ENCODE results near the gene ADGRG3. TPM values are rescaled to one million over a fixed set of nuclear protein-coding genes. Genes with fewer than 3 reads are reported as not detected.

ADGRG3 gene
- total RNA-seq, 1 donor from 2014 or later = not detected

- no peak for TF ChIP-seq CTCF (IDR thresholded peaks at IDR 0.05)
- DNase-seq (ENCODE audit: low spot score) = peak; percentile 77
- H3K36me3 Mint-ChIP-seq (ENCODE audit: low read depth) = no peaks in the 10 kb centered on the region
- H3K9me3 Mint-ChIP-seq (ENCODE audit: low read depth) = no peaks in the 10 kb centered on the region
- no peak overlapping the region for H3K4me3 Mint-ChIP-seq (ENCODE audit: unreplicated experiment)
- peak overlapping the region; percentile 97 for H3K27ac Mint-ChIP-seq (ENCODE audit: unreplicated experiment)
- H3K4me1 Mint-ChIP-seq (ENCODE audit: low read depth) = peaks cover 88% of the 10 kb centered on the region
- H3K27me3 Mint-ChIP-seq (ENCODE audit: low read depth) = no peaks in the 10 kb centered on the region
Measured at GRCh38 chr16:57626420-57627170, 41.5 kb upstream of the ADGRG3 start.

- peaks cover 81% of the 10 kb centered on the region for H3K4me1 Mint-ChIP-seq (ENCODE audit: low read depth)
- peak; percentile 70 for TF ChIP-seq CTCF (IDR thresholded peaks at IDR 0.05)
- H3K27ac Mint-ChIP-seq (ENCODE audit: unreplicated experiment) = peak overlapping the region; percentile 97
- no peaks in the 10 kb centered on the region for H3K9me3 Mint-ChIP-seq (ENCODE audit: low read depth)
- H3K27me3 Mint-ChIP-seq (ENCODE audit: low read depth) = no peaks in the 10 kb centered on the region
- H3K36me3 Mint-ChIP-seq (ENCODE audit: low read depth) = no peaks in the 10 kb centered on the region
- H3K4me3 Mint-ChIP-seq (ENCODE audit: unreplicated experiment) = peak overlapping the region; percentile 47
- no peak for DNase-seq (ENCODE audit: low spot score)
Measured at GRCh38 chr16:57627184-57627871, 40.8 kb upstream of the ADGRG3 start.

GRCh38 chr16:57628008-57628781 lies 39.9 kb upstream of the ADGRG3 start, which contains the start of gene ADGRG1:
Gene ADGRG1 (plus strand): TSS chr16:57628630. CDS start chr16:57650288, 21,658 bp downstream.
- peak; percentile 54 for TF ChIP-seq CTCF (IDR thresholded peaks at IDR 0.05)
- Mint-ChIP-seq H3K27me3 (ENCODE audit: low read depth) (no peaks in the 10 kb centered on the region), H3K4me1 (ENCODE audit: low read depth) (peaks cover 72% of the 10 kb centered on the region), H3K4me3 (ENCODE audit: unreplicated experiment) (peak within 1 kb of the TSS; percentile 83), H3K9me3 (ENCODE audit: low read depth) (no peaks in the 10 kb centered on the region), H3K36me3 (ENCODE audit: low read depth) (no peaks in the 10 kb centered on the region), H3K27ac (ENCODE audit: unreplicated experiment) (peak within 1 kb of the TSS; percentile 97)
- no peak for DNase-seq (ENCODE audit: low spot score)

DNA sequence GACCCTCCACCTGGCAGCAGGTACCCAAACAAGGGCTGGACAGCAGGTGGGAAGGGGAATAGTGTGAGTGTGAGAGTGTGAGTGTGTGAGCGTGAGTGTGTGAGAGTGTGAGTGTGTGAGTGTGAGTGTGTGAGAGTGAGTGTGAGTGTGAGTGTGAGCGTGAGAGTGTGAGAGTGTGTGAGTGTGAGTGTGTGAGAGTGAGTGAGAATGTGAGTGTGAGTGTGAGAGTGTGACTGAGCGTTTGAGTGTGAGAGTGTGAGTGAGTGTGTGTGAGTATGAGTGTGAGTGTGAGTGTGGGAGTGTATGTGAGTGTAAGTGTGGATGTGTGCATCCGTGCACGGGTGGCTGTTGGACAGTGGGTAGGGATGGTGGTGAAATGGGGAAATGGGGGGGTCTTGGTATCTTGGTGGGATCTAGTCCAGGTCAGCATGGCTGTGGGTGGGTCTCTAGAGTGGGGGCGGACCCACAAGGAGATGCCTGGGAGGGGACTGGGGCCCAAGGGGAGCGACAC lies 39.3 kb upstream of the ADGRG3 start:
- H3K36me3 Mint-ChIP-seq (ENCODE audit: low read depth) = no peaks in the 10 kb centered on the region
- peak overlapping the region; percentile 83 for H3K4me3 Mint-ChIP-seq (ENCODE audit: unreplicated experiment)
- H3K27me3 Mint-ChIP-seq (ENCODE audit: low read depth) = no peaks in the 10 kb centered on the region
- no peak for DNase-seq (ENCODE audit: low spot score)
- peaks cover 66% of the 10 kb centered on the region for H3K4me1 Mint-ChIP-seq (ENCODE audit: low read depth)
- H3K9me3 Mint-ChIP-seq (ENCODE audit: low read depth) = no peaks in the 10 kb centered on the region
- no peak for TF ChIP-seq CTCF (IDR thresholded peaks at IDR 0.05)
- H3K27ac Mint-ChIP-seq (ENCODE audit: unreplicated experiment) = peak overlapping the region; percentile 97
